NCI-H748 (cell line): ENCODE data around the gene MFAP3L.

ENCODE experiments used
- DNase-seq: peaks from one replicate; lab custom pipeline; 2025; ENCODE audit not compliant: unreplicated experiment; lab: John Stamatoyannopoulos, UW

The MFAP3L gene

GRCh38 chr4:169987327-169988228 is 38.6 kb downstream of the MFAP3L start:
- DNase-seq = no peak

- DNase-seq = no peak
Observed at GRCh38 chr4:169986369-169986768, 39.8 kb downstream of the MFAP3L start.

DNA sequence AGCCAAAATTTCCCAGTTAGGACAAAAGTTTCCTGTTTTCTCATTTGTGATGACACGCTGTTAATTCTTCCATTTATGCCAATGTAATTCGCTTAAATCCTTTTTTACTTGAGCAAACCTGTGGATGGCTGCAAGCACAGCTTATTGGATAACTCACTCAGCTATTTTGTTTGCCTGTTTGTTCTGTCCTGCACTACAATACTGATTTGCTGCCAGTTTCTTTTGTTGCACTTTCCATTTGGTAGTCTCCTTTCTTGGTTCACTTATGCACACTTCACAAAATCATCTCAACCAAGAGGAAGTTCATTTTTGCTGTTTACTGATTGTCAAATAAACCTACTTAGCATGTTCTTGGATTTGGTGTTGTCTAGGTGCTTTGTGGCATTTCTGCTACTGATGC is 40.3 kb downstream of the MFAP3L start:
- DNase-seq = no peak

DNA sequence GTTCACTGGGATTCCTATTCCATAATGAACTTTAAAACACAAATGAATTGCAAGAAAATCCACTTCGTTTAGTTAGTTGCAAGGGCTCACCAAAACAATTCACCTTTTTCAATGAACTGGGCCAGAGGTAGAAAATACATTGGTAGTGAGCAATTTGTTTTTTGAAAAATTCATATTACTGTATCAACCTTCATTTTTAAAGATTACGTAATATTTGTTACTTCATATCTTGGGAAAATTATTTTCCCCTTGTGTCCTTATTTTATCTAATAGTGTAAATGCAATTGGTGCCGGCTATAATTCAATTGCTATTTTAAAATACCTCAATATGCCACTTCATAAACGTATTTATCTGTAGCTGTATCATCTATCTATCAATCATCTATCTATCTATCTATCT is 41.5 kb downstream of the MFAP3L start:
- DNase-seq = no peak

DNA sequence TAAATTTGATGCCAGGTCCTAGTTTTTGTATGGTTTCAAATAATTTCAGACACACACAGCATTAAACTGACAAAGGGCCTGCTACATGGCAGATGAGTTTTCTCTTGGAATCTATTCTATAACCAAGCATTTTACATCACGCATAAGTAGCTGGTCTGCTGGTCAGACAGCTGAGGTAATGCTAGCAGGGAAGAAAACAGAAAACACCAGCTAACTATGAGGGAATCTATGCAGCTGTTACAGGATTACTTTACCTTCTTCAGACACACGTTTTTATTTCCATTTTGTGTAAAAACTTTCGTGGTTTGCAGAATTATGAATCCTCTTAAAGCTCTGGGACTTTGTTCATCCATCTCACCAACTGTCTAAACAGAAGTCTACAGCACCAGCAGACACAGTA is 42.0 kb downstream of the MFAP3L start:
- no peak for DNase-seq

DNA sequence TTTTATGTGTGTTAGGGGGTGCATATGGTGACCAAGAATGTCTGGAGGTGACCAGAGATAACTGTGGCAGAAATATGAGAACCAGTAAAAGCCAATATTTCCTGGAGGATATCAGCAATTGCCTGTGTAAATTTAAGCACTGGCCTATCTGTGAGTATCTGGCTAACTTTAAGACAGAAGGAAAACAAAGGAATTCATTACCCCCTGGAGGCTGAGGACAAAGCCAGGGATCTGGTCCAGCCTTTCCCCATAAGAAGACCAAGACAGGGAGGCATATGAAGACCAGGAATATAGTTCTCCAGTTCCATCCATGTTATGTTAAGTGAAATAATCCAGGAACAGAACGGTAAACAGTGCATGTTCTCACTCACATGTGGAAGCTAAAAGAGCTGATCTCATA is 49.2 kb downstream of the MFAP3L start:
- DNase-seq = no peak

GRCh38 chr4:169975838-169976796 is 50.1 kb downstream of the MFAP3L start:
- no peak for DNase-seq

DNA sequence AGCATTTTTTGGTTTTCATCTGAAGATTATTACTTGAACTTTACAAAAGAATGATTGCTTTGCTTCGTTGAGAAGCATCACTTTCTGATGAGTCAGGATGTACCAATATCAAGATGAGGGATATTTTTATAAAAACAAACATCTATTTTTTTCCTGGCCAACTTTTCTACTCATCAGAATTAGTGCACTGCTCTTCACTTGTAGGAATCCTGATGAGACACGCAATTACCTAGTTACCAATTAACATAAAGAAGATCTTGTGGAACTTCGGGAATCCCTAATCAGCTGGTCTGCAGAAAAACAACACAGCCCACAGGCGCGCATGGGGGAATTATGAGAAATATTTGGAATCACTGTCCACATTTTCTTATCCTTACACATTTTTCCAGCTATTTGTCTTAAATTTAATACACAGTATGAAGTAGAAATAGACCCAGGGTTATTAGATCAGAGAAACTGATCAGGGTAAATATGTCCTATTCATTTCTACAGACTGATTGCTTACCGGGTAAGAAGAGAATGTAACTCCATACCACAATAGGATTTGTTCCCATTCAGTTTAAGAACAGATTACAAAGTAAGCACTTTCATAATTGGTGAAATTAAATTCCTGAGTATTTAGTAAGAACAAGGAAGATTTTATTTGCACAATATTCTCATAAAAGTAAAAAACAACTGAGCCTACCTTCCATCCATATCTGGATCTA is 50.9 kb downstream of the MFAP3L start:
- DNase-seq = no peak

DNA sequence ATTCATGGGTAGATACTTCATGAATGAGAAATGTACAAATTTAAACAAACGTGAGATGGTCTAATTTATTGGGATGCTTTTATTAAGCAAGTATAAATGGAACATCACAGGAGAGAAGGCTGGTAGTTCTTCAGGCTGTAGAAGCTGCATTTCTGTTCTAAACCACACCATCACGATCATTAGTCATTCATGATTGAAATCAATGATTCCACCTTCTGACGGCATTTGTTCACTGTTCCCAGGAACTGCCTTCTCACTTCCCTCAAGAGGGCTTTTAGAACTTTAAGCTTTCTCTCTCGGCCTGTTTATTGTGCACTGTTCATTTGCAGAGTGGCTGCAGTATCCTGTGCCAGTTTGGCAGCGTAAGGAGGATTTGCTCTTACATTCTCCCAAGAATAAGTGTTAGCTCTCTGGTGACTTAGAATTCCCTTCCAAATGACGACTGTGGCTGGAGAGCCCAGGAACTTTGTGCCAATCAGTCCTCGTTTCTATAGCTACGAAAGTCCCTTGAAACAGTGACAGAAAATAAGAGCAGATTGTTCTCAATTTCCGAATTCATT is 54.7 kb downstream of the MFAP3L start:
- DNase-seq = no peak

DNA sequence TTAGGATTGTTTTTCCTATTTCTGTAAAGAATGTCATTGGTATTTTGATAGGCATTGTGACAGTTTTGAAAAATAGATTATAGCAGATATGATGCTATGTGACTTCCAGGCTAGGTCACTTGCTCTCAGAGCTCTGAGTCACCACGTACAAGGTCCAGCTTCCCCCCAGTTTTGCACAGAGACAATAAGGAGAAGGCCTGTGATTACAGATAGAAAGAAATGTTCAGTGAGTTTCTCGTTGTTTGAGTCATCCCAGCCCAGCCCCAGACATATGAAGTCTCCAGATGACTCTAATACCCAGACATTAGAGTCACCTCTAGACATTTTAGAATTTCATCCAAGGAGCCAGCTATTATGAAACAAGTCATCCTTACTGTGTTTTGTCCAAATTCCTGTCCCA is 57.2 kb downstream of the MFAP3L start:
- no peak for DNase-seq

GRCh38 chr4:169963998-169964397 is 62.2 kb downstream of the MFAP3L start:
- no peak for DNase-seq

- no peak for DNase-seq
Observed at GRCh38 chr4:169959254-169959653, 66.9 kb downstream of the MFAP3L start.

DNA sequence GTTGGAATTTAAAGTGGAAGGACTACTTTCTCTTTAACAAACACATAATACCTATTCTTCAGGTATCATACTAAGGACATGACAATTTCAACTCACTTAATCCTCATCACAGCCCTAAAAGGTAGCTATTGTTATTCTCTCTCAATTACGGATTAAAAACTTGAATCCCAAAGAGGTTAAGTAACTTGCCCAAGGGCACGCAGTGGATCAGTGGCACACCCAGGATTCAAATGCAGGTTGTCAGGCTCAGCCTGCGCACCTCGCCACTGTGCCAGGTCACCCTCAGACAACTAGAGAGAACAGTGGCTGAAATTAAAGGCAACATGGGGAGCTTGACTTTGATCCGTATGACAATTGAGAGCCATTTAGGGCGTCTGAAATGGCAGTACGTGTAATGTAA is 67.6 kb downstream of the MFAP3L start:
- DNase-seq = no peak

- DNase-seq = no peak
Observed at GRCh38 chr4:169957785-169958184, 68.4 kb downstream of the MFAP3L start.

GRCh38 chr4:169956091-169956843 is 69.9 kb downstream of the MFAP3L start:
- DNase-seq = no peak

- no peak for DNase-seq
Observed at GRCh38 chr4:169955521-169955920, 70.7 kb downstream of the MFAP3L start.

GRCh38 chr4:169952236-169953002 is 73.8 kb downstream of the MFAP3L start:
- DNase-seq = no peak

- no peak for DNase-seq
Observed at GRCh38 chr4:169948271-169948670, 77.9 kb downstream of the MFAP3L start.

DNA sequence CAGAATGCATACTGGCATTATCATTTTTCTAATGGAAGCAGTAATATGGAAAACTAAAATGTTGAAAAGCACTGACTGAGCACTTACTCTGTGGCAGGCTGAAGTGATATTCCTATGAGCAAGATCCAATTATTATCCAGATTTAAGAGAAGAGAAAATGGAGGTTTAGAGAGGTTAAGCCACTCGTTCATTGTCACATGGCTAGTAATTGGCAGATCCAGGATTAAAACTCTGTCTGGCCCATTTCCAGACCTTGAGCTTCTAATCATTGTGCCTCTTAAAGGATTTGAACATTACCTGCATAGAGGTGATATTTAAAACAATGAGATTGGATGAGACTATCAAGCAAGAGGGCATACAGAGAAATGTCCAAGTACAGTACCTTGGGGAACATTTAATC is 80.6 kb downstream of the MFAP3L start:
- DNase-seq = no peak
